GM18951 (cell line): Measurements from ENCODE around the gene TRIP10.
"Not testable (repeated sequence)": the region's sequence is repeated elsewhere in the genome, so short reads cannot be mapped to it uniquely, and the experiment has no call there.

Source experiments
- POLR2A ChIP-seq: IDR thresholded peaks from 4 replicates; pipeline ENCODE4 v1.6.1; 2011; ENCODE audit warnings: mild to moderate bottlenecking; ENCODE audit not compliant: insufficient read length, insufficient read depth; ENCODE audit errors: extremely low read depth
- in situ Hi-C: fragments of 300-500 bp; cut with MboI; formaldehyde crosslinking; loops from one replicate; pipeline ENCODE4 v1.12.0; 2022; ENCODE audit warnings: low sequenced_read_pairs, mixed read lengths, inconsistent platforms; ENCODE audit not compliant: unreplicated experiment

The TRIP10 gene

DNA sequence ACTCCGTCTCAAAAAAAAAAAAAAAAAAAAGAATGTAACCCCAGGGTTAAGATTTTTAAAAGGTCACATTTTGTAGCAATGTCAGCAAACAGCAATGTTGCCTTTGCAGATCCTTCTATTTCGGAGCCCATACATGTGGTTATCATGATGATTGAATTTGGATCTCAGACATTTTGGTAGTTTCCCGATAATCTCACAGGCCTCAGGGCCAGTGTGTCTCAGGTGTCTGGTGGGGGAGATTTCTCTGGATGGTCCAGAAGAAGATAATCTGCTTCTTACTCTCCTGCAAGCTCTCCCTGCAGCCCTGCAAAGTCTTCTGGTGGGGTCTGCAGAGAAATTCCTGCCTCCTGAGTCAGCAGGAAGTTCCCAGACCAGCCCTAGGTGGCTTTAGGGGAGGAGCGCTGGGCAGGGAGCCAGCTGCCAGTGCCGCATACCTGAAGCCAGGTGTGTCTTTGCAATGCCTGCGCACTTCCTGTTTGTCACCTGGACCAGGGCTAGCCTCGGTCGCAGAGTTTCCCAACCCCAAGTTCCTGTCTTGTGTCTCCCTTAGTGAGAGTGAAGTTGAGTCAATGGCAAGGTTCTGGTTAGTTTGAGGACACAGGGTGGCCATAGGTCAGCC lies 26.4 kb downstream of the TRIP10 start:
- in situ Hi-C loops, result no loop called here
- no peak for TF ChIP-seq POLR2A

DNA sequence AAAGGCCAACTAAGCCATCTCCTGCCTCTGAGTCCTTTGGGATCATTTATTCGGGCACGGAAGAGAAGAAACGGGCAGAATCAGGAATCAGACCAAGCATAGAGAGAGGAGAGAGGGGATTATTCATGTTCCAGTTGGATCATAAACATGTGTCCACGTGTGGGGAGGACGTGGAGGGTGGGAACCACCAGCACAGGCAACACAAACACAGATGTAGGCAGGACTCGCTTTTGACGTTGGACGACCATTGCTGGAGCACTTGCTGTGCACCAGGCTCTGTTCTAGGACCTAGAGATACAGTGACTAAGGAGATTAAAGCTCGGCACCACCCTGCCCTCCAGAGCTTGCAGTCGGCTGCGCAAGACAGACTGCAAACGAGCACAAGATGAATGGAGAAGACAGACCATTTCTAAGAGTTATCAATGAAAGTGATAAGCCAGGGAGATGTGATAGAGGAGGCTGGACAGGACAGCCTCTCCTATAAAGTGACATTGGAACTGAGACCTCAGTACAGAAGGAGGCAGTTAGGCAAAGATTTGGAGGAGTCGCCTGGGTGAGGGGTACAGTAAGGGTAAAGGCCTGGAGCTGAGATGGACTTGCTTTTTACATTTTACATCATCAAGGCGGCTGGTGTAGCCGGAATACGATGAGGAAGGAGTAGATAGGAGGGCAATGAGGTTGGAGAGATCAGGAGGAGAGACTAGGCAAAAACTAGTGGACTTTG lies 27.0 kb downstream of the TRIP10 start:
- in situ Hi-C loops, result no loop called here
- TF ChIP-seq POLR2A, result no peak

DNA sequence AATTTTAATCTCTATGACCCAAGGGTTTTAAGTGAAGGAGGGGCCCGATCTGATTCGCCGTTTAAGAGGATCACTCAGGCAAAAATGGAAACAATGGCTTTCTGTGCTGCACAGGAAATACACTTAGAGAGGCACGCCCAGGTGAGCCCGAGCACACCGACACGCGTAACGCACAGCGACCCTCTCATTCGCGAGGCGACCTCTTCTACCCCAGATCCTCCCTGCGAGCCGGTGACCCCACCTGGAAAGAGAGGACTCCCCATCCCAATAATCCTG lies 27.5 kb downstream of the TRIP10 start:
- in situ Hi-C loops, result no loop called here
- no peak for TF ChIP-seq POLR2A

DNA sequence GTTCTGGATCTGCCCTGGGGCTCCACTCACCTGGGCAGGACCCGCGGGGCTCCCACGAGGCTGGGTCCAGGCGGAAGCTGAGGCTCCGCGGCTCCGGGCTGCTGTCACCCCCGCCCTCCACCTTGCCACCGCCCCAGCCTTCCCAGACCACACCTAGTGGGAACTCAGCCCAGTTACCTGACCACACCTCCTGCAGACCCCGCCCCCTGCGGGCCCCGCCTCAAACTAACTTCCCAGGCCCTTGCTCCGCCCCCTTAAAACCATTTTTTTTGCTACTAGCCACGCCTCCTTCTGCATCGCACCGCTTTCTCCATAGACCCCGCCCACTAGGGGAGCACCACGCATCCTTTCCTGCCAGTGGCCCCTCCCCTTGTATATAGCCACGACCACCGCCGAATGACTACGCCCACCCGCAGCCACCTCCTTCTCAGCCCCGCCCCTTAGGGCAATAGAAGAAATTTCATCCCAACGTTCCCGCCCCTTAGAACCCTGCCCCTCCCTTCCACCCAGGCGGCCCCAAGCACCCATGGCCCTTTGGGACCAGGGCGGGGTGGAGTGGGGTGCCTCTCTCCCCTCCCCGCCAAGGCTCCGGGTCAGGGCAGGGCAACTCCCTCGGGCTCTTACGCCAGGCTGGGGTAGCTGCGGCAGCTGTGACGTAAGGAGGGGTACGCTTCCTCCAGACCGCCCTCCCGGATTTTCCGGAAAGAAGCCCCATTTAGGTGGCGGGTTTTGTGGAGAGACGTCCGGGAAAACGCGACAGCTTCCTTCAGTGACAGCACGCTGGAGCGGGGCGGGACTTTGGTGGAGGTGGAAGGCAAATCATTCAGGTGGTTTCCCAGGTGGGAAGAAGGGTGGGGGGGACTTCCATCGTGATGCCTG lies 28.1 kb downstream of the TRIP10 start, which contains the start of gene SH2D3A:
SH2D3A (minus strand) TSS at position 79 of the 879 bp plus-strand sequence. CDS start 3,687 bp downstream, outside the sequence.
- TF ChIP-seq POLR2A, result peak; percentile 59
- in situ Hi-C loops, result no loop called here

DNA sequence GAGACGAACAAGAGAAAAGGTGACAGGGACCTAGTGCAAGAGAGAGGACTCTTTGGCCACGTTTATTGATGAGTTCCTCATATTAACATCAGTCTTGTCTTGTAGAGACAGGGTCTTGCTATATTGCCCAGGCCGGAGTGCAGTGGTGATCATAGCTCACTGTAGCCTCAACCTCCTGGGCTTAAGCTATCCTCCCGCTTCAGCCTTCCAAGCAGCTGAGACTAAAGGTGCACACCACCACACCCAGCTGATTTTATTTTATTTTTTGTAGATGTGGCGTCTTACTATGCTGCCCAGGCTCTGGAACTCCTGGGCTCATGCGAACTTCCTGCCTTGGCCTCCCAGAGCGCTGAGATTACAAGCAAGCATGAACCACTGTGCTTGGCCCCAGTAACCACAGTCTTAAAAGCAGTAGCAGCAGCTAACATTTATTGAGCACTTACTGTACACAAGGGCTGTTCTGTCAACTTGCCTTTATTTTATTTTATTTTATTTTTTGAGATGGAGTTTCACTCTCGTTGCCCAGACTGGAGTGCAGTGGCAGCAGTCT lies 28.8 kb downstream of the TRIP10 start:
- in situ Hi-C loops, result no loop called here
- TF ChIP-seq POLR2A, result peak; percentile 1

DNA sequence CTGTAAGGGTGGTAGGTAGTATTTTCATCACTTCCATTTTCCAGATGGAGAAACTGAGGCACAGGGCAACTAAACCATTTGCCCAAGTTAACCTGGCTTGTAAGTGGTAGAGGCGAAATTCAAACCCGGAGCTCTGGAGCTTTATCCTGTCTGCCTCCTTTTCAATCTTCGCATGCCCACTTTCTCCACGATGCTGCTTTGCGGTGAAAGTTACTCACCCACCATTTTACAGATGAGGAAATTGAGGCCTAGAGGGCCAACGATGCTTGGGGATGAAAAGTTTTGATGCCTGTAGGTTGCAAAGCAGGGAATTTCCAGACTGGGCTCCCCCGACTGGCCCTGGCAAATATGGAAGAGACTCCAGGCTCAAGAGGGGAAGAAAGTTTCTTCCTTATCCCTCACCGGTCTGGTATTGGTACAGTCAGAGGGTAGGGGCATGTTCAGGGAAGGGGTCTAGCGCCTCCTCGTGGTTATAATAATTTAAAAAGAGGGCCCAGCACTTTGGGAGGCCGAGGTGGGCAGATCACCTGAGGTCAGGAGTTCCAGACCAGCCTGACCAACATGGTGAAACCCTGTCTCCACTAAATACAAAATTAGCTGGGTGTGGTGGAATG lies 29.6 kb downstream of the TRIP10 start:
- in situ Hi-C loops, result no loop called here
- no peak for TF ChIP-seq POLR2A

DNA sequence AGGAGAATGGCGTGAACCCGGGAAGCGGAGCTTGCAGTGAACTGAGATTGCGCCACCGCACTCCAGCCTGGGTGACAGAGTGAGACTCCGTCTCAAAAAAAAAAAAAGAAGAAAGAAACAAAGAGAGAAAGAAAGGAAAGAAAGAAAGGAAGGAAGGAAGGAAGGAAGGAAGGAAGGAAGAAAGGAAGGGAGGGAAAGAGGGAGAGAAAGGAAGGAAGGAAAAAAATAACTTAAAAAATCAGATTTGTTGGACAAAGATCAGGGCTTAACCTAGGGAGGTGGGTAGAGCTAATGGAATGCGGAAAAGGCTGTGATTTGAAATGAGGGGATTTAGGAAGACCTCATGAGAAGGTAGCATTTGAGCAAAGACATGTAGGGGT lies 32.2 kb downstream of the TRIP10 start:
- in situ Hi-C loops, result not testable (repeated sequence)

DNA sequence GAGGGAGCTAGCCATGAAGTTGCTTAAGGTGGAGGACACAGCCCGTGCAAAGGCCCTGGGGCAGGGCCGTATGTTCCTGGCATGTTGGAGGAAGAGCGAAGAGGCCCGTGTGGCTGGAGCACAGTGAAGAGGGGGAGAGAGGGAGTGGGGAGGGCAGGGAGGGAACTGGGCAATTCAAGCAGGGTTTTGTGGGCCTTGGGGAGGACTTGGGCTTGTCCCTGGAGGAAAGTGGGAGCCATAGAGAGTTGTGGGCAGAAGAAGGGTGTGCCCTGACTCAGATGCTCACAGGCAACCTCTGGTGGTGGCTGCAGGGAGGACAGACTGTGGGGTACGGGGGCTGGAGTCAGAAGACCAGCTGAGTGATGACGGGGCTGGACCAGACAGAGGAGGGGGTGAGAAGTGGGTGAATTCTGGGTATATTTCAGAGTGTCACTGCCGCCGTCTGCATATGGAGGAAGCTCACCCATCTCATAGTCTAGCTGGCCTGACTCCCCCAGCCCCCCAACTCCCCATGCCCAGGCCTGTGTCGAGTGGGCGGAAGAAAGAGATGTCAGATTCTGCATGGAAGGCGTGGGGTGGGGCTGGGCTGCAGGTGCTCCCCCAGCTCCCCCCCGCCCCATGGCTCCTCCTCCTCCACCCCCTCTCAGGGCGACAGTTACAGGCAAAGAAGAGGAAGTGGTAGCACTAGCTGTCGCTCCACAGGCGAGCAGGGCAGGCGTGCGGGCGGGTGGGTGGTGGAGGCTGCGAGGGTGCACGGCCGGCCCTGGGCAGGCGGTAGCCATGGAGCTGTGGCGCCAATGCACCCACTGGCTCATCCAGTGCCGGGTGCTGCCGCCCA lies 32.8 kb downstream of the TRIP10 start, which contains the start of gene VAV1:
VAV1 (plus strand) TSS at position 681 of the 838 bp plus-strand sequence; CDS start at position 781, 100 bp downstream.
- in situ Hi-C loops, result no loop called here
- TF ChIP-seq POLR2A, result peak; percentile 89

GRCh38 chr19:6772866-6773322 lies 33.4 kb downstream of the TRIP10 start:
- in situ Hi-C loops, result no loop called here
- TF ChIP-seq POLR2A, result no peak

- TF ChIP-seq POLR2A, result peak; percentile 64
- in situ Hi-C loops, result no loop called here
These were observed 33.9 kb downstream of the TRIP10 start for GRCh38 chr19:6773323-6773931.

DNA sequence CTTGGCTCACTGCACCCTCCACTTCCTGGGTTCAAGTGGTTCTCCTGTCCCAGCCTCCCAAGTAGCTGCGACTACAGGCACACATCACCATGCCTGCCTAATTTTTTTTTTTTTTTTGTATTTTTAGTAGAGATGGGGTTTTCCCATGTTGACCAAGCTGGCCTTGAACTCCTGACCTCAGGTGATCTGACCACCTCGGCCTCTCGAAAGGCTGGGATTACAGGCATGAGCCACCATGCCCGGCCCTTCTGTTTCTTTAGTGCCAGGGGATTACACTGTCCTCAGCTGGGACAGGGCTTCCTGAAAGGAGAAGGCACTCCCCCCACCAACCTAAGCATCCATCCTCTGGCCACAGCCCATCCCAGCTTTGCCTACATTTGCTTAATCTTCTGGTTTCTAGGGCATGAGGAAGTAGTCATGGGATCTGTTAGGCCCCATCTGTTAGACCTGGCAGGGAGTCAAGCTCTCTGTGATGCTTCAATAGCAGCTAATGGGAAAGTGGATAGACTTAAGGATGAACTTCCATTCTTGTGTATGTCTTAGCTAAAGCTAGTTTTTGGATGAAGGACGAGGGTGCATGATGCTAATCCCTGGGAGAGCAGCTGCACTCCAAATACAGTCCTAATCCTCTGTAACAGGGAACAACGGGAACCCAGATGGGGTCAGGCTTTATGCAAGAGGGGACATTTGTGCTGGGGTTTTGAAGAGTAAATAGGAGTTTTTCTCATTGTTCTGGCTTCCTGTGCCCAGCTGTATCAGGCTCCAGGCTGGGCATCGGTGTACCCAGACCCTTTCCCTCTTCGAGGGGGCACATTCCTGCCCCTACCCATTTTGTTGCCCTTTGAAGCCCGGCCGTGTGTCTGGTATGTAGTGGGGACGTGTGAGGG lies 35.6 kb downstream of the TRIP10 start:
- no peak for TF ChIP-seq POLR2A
- in situ Hi-C loops, result no loop called here

- in situ Hi-C loops, result not testable (repeated sequence)
These were observed 36.6 kb downstream of the TRIP10 start for GRCh38 chr19:6776045-6776444.
